Measurements from ENCODE around the gene EGFL7.
"Not testable (repeated sequence)": the region's sequence is repeated elsewhere in the genome, so short reads cannot be mapped to it uniquely, and the experiment has no call there.

EGFL7 gene

GRCh38 chr9:136705564-136705963, 42.8 kb downstream of the EGFL7 start:
- DNase-seq = no peak

- no peak for DNase-seq
Observed at GRCh38 chr9:136707011-136707410, 44.3 kb downstream of the EGFL7 start.

- no peak for DNase-seq
Observed at GRCh38 chr9:136707849-136708517, 45.3 kb downstream of the EGFL7 start.

- no peak for DNase-seq
Observed at GRCh38 chr9:136709454-136710109, 46.9 kb downstream of the EGFL7 start.

- no peak for DNase-seq
Observed at GRCh38 chr9:136710543-136710942, 47.8 kb downstream of the EGFL7 start.

GRCh38 chr9:136711219-136711648, 48.5 kb downstream of the EGFL7 start:
- DNase-seq = not testable (repeated sequence)

GRCh38 chr9:136711751-136712689, 49.3 kb downstream of the EGFL7 start, which contains the start of gene DIPK1B:
Gene DIPK1B (plus strand): TSS chr9:136712572. CDS start chr9:136712666, 94 bp downstream.
- DNase-seq = peak; percentile 56

- DNase-seq = no peak
Observed at GRCh38 chr9:136712690-136713544, 50.2 kb downstream of the EGFL7 start.

- peak; percentile 15 for DNase-seq
Observed at GRCh38 chr9:136713550-136713949, 50.8 kb downstream of the EGFL7 start.

GRCh38 chr9:136714096-136714892, 51.6 kb downstream of the EGFL7 start:
- no peak for DNase-seq

- no peak for DNase-seq
Observed at GRCh38 chr9:136714893-136715274, 52.2 kb downstream of the EGFL7 start.

GRCh38 chr9:136717399-136717798, 54.7 kb downstream of the EGFL7 start:
- no peak for DNase-seq

- DNase-seq = no peak
Observed at GRCh38 chr9:136718345-136719194, 55.9 kb downstream of the EGFL7 start.

- no peak for DNase-seq
Observed at GRCh38 chr9:136719195-136719880, 56.6 kb downstream of the EGFL7 start.

GRCh38 chr9:136720251-136720897, 57.7 kb downstream of the EGFL7 start:
- DNase-seq = no peak

GRCh38 chr9:136720898-136721338, 58.2 kb downstream of the EGFL7 start:
- DNase-seq = no peak

GRCh38 chr9:136721339-136722092, 58.8 kb downstream of the EGFL7 start:
- DNase-seq = peak; percentile 10

Measured in NCI-H1105 treated with DMSO at 0.1 percent for 48 hours (cell line).